Measurements from ENCODE around the gene SLC27A3.

GRCh38 chr1:153801028-153801625, 25.9 kb downstream of the SLC27A3 start:
- TF ChIP-seq CTCF (IDR thresholded peaks at IDR 0.05 in 2 of 3, conservative IDR thresholded peaks at IDR 0.05 in 1 of 3; ENCODE audit: control insufficient read depth in 2 of 3, extremely low read depth in 1 of 3, insufficient read depth in 1 of 3, low read depth in 3 of 3, low read length in 3 of 3) (no peak), FOXK2 (IDR thresholded peaks at IDR 0.05) (no peak), USF1 (IDR thresholded peaks at IDR 0.05; ENCODE audit: borderline replicate concordance, extremely low read length, insufficient read depth, low read depth, low read length) (no peak), PML (IDR thresholded peaks at IDR 0.05; ENCODE audit: low read length) (no peak), PAX8 (IDR thresholded peaks at IDR 0.05) (no peak), SREBF1 (IDR thresholded peaks at IDR 0.05; ENCODE audit: low read length) (no peak), EP300 (IDR thresholded peaks at IDR 0.05; ENCODE audit: borderline replicate concordance in 1 of 2, control insufficient read depth in 1 of 2, low read depth in 2 of 2, low read length in 2 of 2) (no peak), EZH2 (IDR thresholded peaks at IDR 0.05; ENCODE audit: borderline replicate concordance, control insufficient read depth, low read depth, low read length) (no peak), NRF1 (conservative IDR thresholded peaks at IDR 0.05; ENCODE audit: low read depth, low read length) (no peak), ZNF384 (IDR thresholded peaks at IDR 0.05; ENCODE audit: borderline replicate concordance, low read depth, low read length) (no peak), JUND (IDR thresholded peaks at IDR 0.05; ENCODE audit: low read depth, low read length) (no peak), NFIC (IDR thresholded peaks at IDR 0.05; ENCODE audit: low read depth, low read length) (no peak), YY1 (IDR thresholded peaks at IDR 0.05; ENCODE audit: low read depth, low read length) (no peak)

Data from GM12878 (cell line).